ENCODE measurements around the gene DMAC2. TPM values are rescaled to one million over a fixed set of nuclear protein-coding genes. Genes with fewer than 3 reads are reported as not detected.

Gene DMAC2
- polyA plus RNA-seq, 1 donor from 2014 or later = 59.8 TPM

DNA sequence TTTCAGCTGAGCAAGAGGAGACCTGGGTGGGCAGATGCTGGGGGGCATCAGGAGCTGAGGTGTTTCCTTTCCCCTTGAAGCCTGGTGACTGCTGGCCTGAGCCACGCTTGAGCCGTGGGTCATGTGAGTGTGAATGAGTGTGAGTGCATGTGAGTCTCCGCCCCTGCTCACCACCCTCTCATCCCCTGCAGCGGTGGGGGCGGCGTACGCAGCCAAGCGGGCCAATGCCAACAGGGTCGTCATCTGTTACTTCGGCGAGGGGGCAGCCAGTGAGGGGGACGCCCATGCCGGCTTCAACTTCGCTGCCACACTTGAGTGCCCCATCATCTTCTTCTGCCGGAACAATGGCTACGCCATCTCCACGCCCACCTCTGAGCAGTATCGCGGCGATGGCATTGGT lies 17.7 kb downstream of the DMAC2 start:
- Histone ChIP-seq H3F3A (ENCODE audit: insufficient read depth, low read length, poor library complexity, severe bottlenecking) (no peaks in the 10 kb centered on the region), H3K9me3 (ENCODE audit: low read length) (no peaks in the 10 kb centered on the region), H2AFZ (ENCODE audit: low read depth, low read length) (no peak overlapping the region), H4K20me1 (ENCODE audit: insufficient read depth) (no peaks in the 10 kb centered on the region), H3K9ac (ENCODE audit: low read length) (no peak overlapping the region), H3K27me3 (ENCODE audit: insufficient read depth, low read depth, low read length) (no peaks in the 10 kb centered on the region), H3K79me2 (replicated peaks; ENCODE audit: insufficient read depth, low read length) (no peaks in the 10 kb centered on the region), H3K4me2 (ENCODE audit: low read length) (no peak overlapping the region), H3K36me3 (ENCODE audit: insufficient read depth, low read length) (peaks cover 3% of the 10 kb centered on the region), H3K4me3 (ENCODE audit: low read length) (no peak overlapping the region), H3K27ac (ENCODE audit: low read length) (no peak overlapping the region), H3K9me2 (ENCODE audit: insufficient read depth, low read length) (no peaks in the 10 kb centered on the region)
- TF ChIP-seq RAD21 (conservative IDR thresholded peaks at IDR 0.05) (no peak), SMC3 (conservative IDR thresholded peaks at IDR 0.05; ENCODE audit: poor library complexity) (no peak), POLR2AphosphoS5 (IDR thresholded peaks at IDR 0.05) (no peak), EZH2 (IDR thresholded peaks at IDR 0.05; ENCODE audit: borderline replicate concordance, insufficient read depth, low read length, poor library complexity, severe bottlenecking) (no peak), CTCF (IDR thresholded peaks at IDR 0.05; ENCODE audit: poor library complexity, severe bottlenecking) (no peak), TAF1 (IDR thresholded peaks at IDR 0.05; ENCODE audit: low read depth) (no peak), EP300 (conservative IDR thresholded peaks at IDR 0.05; ENCODE audit: poor library complexity, severe bottlenecking) (no peak), MXI1 (conservative IDR thresholded peaks at IDR 0.05; ENCODE audit: poor library complexity, severe bottlenecking) (no peak)
- TF ChIP-seq, protein P1, sequence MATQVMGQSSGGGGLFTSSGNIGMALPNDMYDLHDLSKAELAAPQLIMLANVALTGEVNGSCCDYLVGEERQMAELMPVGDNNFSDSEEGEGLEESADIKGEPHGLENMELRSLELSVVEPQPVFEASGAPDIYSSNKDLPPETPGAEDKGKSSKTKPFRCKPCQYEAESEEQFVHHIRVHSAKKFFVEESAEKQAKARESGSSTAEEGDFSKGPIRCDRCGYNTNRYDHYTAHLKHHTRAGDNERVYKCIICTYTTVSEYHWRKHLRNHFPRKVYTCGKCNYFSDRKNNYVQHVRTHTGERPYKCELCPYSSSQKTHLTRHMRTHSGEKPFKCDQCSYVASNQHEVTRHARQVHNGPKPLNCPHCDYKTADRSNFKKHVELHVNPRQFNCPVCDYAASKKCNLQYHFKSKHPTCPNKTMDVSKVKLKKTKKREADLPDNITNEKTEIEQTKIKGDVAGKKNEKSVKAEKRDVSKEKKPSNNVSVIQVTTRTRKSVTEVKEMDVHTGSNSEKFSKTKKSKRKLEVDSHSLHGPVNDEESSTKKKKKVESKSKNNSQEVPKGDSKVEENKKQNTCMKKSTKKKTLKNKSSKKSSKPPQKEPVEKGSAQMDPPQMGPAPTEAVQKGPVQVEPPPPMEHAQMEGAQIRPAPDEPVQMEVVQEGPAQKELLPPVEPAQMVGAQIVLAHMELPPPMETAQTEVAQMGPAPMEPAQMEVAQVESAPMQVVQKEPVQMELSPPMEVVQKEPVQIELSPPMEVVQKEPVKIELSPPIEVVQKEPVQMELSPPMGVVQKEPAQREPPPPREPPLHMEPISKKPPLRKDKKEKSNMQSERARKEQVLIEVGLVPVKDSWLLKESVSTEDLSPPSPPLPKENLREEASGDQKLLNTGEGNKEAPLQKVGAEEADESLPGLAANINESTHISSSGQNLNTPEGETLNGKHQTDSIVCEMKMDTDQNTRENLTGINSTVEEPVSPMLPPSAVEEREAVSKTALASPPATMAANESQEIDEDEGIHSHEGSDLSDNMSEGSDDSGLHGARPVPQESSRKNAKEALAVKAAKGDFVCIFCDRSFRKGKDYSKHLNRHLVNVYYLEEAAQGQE (IDR thresholded peaks at IDR 0.05; ENCODE audit: borderline replicate concordance) = no peak

DNA sequence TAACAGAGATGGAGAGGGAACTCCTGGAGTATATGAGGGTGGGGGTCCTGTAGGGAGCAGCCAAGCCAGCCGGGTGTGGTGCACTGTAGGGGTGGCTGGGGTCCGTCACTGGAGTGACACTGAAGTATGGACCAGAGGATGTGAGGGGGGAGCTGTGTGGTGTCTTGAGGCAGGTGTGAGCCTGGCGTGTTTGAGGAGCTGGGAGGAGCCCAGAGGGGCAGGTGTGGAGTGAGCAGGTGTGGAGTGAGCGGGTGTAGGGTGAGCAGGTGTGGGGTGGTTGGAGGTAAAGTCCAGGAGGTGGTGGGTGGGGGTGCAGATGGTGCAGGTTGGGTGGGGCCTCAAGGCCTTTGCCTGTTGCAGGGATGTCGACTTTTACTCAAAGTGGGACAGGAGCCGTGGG lies 18.4 kb downstream of the DMAC2 start:
- Histone ChIP-seq H3F3A (ENCODE audit: insufficient read depth, low read length, poor library complexity, severe bottlenecking) (no peaks in the 10 kb centered on the region), H3K9ac (ENCODE audit: low read length) (no peak overlapping the region), H3K9me3 (ENCODE audit: low read length) (no peaks in the 10 kb centered on the region), H3K27ac (ENCODE audit: low read length) (no peak overlapping the region), H4K20me1 (ENCODE audit: insufficient read depth) (no peaks in the 10 kb centered on the region), H3K4me3 (ENCODE audit: low read length) (no peak overlapping the region), H3K79me2 (replicated peaks; ENCODE audit: insufficient read depth, low read length) (no peaks in the 10 kb centered on the region), H2AFZ (ENCODE audit: low read depth, low read length) (no peak overlapping the region), H3K27me3 (ENCODE audit: insufficient read depth, low read depth, low read length) (no peaks in the 10 kb centered on the region), H3K4me2 (ENCODE audit: low read length) (no peak overlapping the region), H3K9me2 (ENCODE audit: insufficient read depth, low read length) (no peaks in the 10 kb centered on the region), H3K36me3 (ENCODE audit: insufficient read depth, low read length) (peaks cover 3% of the 10 kb centered on the region)
- no peak for TF ChIP-seq CTCF (IDR thresholded peaks at IDR 0.05; ENCODE audit: poor library complexity, severe bottlenecking)
- no peak for TF ChIP-seq MXI1 (conservative IDR thresholded peaks at IDR 0.05; ENCODE audit: poor library complexity, severe bottlenecking)
- TF ChIP-seq, protein P1 (IDR thresholded peaks at IDR 0.05; ENCODE audit: borderline replicate concordance) = no peak
- no peak for TF ChIP-seq EZH2 (IDR thresholded peaks at IDR 0.05; ENCODE audit: borderline replicate concordance, insufficient read depth, low read length, poor library complexity, severe bottlenecking)
- no peak for TF ChIP-seq POLR2AphosphoS5 (IDR thresholded peaks at IDR 0.05)
- no peak for TF ChIP-seq TAF1 (IDR thresholded peaks at IDR 0.05; ENCODE audit: low read depth)
- TF ChIP-seq EP300 (conservative IDR thresholded peaks at IDR 0.05; ENCODE audit: poor library complexity, severe bottlenecking) = no peak
- no peak for TF ChIP-seq SMC3 (conservative IDR thresholded peaks at IDR 0.05; ENCODE audit: poor library complexity)

Data from neural cell (in vitro differentiated cells).